NCI-H1436 (cell line): Measurements from ENCODE around the gene DNHD1.

Experiments
- DNase-seq: peaks from one replicate; lab custom pipeline; 2025; lab: John Stamatoyannopoulos, UW

The DNHD1 gene

DNA sequence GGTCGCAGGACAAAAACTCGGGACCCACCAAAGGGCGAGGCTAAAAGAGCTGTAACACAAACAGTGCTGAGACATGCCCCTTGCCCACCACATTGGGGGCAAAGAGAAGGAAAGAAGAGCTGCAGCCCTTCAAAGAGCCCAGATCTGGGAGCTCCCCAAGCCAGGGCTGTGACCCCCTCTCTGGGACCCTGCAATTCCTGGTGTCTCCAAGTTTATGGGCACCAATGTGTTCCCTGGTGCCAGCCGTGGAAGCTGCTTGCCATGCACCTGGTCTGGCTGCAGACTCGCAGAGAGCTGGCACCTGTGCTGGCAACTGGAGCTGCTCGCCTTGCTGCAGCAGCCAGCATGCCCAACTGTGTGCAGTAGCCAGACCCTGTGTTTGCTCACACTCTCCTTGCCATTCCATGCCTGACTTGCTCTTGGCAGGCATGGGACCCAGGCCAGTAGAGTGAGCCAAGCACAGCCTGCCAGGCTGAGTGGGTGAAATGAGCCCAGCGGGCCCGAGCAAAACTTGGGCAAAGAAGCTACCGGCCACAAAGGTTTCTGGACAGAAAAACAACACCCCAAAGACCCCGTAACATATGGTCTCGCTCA, 90.4 kb downstream of the DNHD1 start:
- no peak for DNase-seq

DNA sequence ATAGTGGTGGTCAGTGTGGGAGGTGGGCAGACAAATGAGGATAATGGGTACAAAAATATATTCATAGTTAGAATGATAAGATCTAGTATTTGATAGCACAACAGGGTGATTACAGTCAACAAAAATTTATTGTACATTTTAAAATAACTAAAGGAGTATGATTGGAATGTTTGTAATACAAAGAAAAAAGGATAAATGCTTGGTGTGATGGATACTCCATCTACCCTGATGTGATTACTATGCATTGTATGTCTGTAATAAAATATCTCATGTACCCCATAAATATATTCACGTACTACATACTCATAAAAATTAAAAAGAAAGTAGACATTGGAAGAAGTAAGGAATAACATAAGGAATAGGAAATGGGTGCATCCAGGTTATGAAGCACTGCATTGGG, 90.9 kb downstream of the DNHD1 start:
- DNase-seq, result no peak

DNA sequence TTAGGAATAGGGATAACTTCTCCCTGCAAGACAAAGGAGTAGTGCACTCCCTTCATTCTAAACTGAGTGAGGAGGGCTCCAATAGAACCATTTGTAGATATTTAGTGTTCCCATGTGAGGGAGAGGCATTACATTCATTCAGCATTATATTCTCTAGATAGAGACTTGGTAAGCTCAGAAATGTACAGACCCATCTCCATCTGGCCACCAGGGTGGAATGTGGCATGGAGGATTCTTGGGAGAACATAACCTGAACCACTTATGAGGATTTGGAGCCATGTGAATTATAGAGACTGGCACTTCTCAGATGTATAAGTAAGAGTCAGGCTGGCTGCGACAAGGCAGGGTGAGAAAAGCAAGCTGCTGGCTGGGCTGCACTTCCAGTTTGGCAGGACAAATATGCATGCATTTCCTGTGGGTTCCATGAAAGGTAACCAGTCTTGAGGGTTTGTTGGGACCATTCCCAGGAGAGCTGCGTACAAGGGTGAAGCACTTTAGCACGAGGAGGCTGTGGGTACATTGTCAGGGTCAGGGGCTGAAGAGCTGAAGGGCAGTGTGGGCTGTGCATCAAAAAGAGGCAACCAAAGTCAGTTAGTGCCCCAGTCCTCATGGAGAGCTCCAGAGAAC, 97.2 kb downstream of the DNHD1 start:
- DNase-seq, result no peak

DNA sequence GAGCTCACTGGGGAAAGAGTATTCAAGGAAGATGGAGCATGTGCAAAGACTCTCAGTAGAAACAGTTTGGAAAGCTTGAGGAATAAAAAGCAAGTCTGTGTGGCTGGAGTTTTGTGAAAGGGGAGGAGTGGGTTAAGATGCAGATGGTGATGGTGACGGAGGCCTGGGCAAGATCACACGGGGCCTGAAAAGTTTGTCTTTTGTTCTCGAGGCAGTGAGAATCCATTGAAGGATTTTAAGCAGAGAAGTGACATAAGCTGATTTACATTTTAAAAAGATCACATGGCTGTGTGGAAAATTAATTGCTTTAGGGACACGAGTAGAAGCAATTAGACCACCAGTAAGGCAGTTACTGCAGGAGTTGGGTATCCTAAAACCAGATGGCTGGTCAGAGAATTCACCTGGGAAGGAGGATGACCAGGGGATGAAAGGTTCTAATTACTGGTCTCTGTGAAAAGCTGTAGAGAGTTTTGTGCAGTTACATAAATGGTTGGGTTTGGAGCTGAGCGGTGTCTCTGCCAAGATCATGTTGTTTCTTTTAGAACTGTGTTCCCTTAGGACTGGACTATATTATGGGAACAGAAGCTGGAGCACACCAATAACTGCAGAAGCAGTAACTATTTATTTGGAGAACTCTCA, 99.3 kb downstream of the DNHD1 start:
- DNase-seq, result no peak

DNA sequence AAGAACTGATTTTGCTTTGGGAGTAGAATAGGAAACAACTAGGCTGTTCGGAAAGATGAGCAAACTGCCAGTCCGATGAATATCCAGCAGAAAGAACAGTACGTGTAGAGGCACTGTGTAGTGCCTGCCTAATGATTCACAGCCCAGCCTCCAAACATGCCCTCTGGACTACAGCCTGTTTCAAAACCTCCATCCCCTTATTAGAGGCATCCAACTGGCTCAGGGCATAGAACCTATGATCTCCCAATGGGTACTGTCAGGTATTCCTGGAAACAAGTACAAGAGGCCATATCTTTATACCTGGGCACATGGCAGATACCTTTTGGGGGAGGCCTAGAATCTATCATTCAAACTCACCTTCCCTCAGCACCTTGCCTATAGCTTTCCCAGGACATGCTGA, 101.5 kb downstream of the DNHD1 start:
- DNase-seq, result no peak

DNA sequence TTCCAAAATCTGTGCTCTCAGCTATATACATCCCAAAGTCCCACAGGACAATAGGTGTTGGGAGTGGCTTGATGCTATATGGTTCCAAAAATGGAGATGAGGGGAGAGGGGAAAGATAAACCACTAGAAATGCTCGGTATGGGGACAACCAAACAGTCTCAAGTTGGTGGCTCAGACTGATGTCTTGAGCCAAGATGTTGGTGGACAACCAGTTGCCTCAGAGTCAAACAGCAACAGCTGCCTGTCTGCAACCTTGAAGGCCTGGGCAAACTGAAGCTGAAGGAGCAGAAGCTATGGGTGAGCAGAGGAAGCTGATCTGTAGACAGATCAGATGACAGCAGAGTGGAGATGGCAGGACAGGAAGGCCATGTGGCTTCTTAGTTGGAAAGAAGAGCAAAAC, 102.4 kb downstream of the DNHD1 start:
- no peak for DNase-seq

DNA sequence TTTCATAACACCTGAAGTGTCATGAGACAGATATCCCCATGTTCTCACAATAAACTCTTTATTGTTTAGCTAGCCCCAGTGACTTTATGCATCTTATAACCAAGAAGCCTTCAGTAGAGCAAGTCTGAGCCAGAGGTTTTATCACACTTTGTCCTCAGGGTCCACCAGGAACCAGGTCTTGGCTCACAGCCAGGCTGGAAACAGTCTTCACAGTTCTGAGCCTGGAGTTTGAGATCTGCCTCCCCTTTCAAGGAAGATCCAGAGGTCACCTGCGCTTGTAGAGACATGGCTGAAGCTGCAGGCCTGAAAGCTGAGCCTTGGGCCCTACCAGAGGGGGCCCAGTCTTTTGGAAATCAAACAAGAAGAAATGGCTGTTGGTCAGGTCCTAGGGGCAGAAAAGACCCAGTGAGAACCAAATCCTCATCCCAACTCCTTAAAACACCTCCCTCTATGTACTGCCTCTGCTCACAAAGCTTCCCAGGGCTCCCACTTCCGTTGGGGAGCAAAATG, 102.9 kb downstream of the DNHD1 start:
- DNase-seq, result no peak

DNA sequence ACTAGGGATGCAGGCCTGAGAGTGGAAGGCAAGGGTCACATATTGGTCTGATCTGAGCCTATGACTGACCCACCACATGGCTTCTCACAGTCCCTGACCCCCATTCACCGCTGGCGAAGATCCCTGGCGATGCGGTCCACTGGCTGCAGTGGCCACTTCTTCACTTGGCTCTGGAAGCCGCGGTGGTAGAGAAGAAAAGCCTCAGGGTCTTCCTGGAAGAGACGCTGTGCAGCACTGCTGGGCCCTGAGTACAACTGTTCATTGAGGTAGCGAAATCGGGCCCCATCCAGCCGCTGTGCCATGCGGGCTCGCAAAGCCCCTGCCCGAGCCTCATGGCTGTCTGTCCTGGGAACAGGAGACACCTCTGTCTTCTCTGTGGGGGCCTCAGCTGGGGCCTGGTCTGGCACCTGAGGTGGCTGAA, 104.0 kb downstream of the DNHD1 start:
- DNase-seq, result no peak

DNA sequence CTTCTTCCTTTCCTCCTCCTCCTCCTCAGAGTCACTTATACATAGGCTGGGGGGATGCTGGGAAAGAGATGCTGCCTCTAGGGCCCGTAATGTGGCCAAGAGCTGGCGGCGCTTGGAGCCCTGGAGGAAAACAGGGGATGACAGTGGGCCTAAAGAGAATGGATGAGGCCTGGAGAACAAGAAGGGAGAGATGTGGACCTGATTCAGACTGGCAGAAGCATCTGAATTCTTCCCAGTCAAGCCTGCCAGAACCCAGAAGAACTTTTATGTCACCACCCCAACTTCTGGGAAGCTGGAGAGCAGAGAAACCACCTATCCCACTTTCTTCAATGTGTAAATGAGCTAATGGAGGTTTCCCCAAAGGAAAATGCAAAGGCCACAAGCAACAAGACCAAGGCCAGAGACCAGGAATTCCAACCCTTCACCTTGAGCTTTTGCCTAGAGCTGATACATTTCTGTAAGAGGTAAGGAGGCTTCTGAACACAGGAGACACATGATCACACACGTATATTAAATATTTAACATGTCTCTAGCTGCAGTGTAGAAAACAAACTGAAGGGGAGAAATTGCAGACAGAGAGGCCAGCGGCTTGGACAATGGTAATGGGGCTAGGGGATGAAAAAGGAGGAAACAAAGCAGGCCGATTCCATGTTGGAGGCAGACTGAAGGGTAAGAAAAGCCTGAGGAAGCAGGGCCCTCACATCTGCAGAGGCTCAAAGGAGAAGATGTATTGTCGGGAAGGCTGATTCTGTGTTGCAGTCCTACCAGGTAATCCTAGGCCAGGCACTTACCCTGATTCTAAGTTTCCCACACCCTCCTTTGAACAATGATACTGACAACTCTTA, 105.2 kb downstream of the DNHD1 start:
- DNase-seq, result no peak

DNA sequence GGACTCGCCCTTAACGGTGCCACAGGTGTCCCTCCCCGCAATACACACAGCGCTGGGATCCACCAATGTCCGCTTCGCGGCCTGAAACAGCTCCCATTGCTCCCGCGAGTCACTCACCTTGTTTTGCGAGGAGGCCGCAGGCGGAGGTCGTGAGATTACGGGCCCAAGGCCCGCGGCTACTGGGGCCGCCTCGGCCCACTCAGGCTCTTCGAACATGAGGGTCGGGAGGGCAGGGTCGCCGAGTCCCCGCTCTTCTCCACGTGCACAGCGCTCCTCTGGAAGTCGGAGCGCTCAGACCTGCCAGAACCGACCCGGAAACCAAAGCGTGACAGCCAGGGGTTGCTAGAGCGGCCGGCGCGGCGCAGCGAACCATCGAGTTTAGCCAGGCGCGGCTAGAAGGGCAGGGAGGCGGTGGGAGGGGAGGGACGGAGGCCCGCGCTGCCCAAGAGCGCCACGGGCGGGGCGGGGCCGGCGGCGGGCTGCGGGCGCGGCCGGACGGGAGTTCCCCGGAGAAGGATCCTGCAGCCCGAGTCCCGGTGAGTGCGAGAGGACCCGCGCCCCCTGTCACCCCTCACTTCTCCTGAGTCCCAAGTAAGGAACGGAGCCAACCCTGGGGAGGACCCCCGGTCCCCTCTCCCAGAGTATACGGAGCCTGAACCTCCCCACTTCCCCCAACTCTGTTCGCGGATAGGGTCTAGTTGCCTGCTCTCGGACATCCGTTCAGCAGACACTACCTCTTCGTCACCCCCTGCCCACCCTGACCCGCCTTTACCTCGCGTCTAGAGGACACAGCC, 106.4 kb downstream of the DNHD1 start, which contains the start of the genes ILK and RRP8:
Gene ILK, plus strand, starts transcription at position 488 of the 794 bp plus-strand sequence. CDS start 498 bp downstream, outside the sequence.
Gene RRP8, minus strand, starts transcription at position 330 of the 794 bp plus-strand sequence. Its CDS starts 114 bp downstream, at position 216.
- DNase-seq, result peak; percentile 51

DNA sequence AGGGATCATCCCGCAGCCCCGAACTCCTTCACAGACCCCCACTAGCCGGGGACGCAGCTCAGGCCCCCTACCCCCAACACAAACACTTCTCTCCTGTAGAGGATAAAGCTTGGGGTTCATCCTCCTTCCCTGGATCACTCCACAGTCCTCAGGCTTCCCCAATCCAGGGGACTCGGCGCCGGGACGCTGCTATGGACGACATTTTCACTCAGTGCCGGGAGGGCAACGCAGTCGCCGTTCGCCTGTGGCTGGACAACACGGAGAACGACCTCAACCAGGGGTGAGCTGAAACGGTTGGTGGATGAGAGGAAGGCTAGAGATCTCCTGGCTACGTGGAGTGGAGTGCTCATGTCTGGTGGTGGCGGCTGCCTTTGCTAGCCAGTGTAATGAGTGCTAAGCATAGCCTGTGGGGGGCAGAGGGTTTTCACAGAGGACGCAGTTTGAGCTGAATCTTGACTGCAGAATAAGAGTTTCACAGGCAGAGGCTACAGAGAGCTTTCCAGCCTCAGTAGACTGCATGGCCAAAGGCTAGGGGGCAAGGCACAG, 107.1 kb downstream of the DNHD1 start:
- no peak for DNase-seq

DNA sequence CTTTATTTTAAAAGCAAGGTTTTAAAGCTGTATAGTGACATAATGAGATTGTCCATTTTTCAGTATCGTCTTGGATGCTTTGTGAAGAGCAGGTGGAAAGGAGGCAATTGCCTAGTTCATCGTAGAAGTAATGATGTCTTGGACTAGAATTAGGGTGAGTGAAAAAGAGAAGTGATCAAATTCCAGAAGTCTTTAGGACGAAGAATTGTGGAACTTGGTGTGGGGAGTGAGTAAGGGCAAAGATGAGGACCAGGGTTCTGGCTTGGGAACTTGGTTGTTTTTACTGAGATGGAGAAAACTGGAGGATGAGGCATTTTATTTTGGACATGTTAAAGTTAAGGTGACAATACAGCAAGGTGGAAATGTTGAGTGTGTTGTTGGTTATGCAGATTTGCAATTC, 107.7 kb downstream of the DNHD1 start:
- no peak for DNase-seq

DNA sequence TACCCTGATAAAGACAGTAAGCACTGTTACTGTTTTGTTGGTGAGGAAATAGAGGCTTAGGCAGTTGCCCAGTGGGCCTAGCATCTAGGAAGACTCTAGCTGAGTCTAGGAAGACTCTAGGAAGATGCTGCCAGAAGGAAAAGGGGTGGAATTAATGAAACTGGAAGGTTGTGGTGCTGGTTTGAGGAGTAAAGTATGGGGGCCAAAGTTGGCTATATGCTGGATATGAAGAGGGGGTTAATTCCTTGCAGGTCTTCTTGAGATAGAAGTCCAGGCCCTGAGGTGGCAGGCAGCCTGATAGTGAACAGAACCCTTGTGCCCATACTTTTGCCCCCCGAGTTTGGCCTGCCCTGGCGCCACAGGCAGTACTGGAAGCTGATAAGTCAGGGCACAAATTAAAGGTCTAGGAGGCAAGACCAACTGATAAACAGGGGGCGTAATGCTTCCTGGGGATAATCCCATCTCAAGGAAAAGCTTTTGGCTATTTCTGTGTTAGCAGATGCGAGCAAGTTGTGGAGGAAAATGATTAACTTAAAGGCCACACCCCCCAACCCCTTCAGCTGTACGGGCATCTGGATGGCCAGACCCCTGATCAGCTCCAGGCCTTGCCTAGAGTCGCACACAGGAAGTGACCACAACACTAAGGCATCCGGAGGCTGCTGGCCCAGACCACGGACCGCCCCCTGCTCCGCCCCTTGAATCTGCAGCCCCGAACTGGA, 109.5 kb downstream of the DNHD1 start:
- DNase-seq, result no peak

DNA sequence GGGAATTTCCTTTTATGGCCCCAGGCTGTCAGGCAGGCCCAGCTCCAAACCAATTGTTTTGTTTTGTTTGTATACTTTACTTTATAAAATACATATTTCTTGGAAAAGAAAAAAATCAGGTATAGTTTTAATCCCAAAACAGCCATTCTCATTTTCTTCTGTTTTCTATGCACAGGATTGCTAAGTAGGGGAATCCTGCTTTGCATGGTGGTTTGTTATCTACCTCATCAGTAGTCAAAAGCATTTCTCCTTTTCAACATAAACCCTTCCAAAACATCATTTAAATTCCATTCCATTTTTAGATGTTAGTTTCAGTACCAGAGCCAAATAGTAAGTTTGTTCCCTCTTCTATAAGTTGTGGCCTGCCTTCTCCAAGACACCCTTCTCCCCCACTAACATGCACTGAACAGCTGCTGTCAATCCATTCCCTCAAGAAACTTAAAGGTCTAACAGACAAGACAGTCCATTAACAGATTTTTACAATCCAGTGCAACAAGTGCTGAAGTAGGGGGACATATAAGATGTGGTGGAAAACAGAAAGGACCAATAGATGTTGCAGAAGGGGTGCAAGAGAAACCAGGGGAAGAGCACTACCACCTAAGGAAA, 110.2 kb downstream of the DNHD1 start:
- no peak for DNase-seq

DNA sequence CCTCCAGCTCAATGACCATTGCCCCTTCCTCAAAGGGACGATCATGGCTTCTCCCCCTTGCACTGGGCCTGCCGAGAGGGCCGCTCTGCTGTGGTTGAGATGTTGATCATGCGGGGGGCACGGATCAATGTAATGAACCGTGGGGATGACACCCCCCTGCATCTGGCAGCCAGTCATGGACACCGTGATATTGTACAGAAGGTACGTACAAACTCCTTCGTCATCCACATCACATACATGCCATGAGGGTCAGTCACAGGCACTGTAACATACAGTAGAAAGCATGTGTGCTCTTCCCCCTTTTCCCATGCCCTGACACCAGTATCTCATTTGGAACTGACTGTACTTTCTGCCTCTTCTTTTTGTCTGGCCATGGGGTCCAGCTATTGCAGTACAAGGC, 110.9 kb downstream of the DNHD1 start:
- DNase-seq, result no peak

DNA sequence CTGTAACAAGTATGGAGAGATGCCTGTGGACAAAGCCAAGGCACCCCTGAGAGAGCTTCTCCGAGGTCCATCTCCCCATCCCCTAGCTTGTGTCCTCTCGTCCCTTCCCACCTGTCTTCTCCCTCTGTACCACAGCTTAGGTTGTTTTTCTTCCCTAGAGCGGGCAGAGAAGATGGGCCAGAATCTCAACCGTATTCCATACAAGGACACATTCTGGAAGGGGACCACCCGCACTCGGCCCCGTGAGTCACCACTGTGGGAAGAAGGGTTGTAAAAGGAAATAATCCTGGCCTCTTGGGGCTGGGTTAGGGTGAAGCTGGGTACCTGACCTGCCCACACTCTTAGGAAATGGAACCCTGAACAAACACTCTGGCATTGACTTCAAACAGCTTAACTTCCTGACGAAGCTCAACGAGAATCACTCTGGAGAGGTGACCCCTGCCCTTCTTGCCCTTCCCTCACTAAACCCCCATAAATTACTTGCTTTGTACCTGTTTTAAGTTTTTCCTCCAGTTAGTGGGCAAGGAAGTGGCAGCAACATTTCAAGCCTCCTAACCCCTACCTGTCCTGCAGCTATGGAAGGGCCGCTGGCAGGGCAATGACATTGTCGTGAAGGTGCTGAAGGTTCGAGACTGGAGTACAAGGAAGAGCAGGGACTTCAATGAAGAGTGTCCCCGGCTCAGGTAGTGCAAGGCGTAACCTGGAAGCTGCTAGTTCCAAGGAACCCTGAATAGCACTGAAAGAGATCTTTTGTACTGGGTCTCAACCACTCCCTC, 111.8 kb downstream of the DNHD1 start:
- DNase-seq, result no peak

DNA sequence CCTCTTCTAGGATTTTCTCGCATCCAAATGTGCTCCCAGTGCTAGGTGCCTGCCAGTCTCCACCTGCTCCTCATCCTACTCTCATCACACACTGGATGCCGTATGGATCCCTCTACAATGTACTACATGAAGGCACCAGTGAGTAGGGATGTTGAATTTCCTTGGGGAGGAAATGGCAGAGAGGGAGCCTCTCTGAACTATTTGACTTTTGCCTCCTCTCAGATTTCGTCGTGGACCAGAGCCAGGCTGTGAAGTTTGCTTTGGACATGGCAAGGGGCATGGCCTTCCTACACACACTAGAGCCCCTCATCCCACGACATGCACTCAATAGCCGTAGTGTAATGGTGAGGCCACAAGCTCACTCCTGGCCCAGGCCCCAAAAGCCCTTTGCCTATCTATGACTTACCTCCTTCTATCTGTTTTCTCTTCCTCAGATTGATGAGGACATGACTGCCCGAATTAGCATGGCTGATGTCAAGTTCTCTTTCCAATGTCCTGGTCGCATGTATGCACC, 112.5 kb downstream of the DNHD1 start:
- no peak for DNase-seq

DNA sequence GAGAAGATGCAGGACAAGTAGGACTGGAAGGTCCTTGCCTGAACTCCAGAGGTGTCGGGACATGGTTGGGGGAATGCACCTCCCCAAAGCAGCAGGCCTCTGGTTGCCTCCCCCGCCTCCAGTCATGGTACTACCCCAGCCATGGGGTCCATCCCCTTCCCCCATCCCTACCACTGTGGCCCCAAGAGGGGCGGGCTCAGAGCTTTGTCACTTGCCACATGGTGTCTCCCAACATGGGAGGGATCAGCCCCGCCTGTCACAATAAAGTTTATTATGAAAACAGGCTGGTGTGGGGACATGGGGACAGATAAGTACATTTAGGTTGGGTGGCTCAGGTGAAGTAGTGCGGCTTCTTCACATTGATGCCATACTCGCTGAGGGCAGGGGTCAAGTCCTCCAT, 113.5 kb downstream of the DNHD1 start:
- no peak for DNase-seq
